ENCODE measurements around the gene DUSP6.

The DUSP6 gene

GRCh38 chr12:89353823-89354611 is 1.7 kb upstream of the DUSP6 start:
- peak overlapping the region; percentile 100 for H4K91ac ChIP-seq (ENCODE audit: low read length)
- H3K9me3 ChIP-seq (ENCODE audit: control insufficient read depth, low read length), result no peaks in the 10 kb centered on the region
- H3K79me1 ChIP-seq (replicated peaks; ENCODE audit: low read length, poor library complexity, severe bottlenecking), result peaks cover 4% of the 10 kb centered on the region
- peak overlapping the region; percentile 46 to 51 for H3K23ac ChIP-seq (ENCODE audit: low read length in 2 of 2)
- H3K4me3 ChIP-seq (ENCODE audit: insufficient read depth in 1 of 2, low read depth in 1 of 2, low read length in 2 of 2), result peak overlapping the region; percentile 72 to 98
- H3K18ac ChIP-seq (ENCODE audit: low read depth in 1 of 2, low read length in 2 of 2), result peak overlapping the region; percentile 98
- H2AK5ac ChIP-seq (ENCODE audit: low read length, severe bottlenecking), result peak overlapping the region; percentile 86
- H2BK120ac ChIP-seq (ENCODE audit: low read depth, low read length), result peak overlapping the region; percentile 98
- peak overlapping the region; percentile 100 for H3K9ac ChIP-seq (ENCODE audit: low read length)
- peak; percentile 76 for DNase-seq
- peak overlapping the region; percentile 99 for H2BK15ac ChIP-seq (ENCODE audit: low read depth, poor library complexity, severe bottlenecking)
- H2BK12ac ChIP-seq (ENCODE audit: low read length in 2 of 2), result peak overlapping the region; percentile 51 to 85
- peaks cover 0 to 41% of the 10 kb centered on the region in 2 experiments for H3K36me3 ChIP-seq (ENCODE audit: control insufficient read depth in 1 of 2, insufficient read depth in 2 of 2, low read depth in 1 of 2, low read length in 2 of 2)
- peak overlapping the region; percentile 91 for H3K27ac ChIP-seq (ENCODE audit: low read length, poor library complexity, severe bottlenecking)
- H3K4me2 ChIP-seq (ENCODE audit: low read length, poor library complexity, severe bottlenecking), result peak overlapping the region; percentile 77
- peak overlapping the region; percentile 42 for H2AFZ ChIP-seq (ENCODE audit: low read depth, low read length)
- peak overlapping the region; percentile 72 to 78 for H3K14ac ChIP-seq (ENCODE audit: low read length in 2 of 2)
- under 1% methylated on average over 69 of the region's 74 CpGs for WGBS
- no peaks in the 10 kb centered on the region for H3K27me3 ChIP-seq (ENCODE audit: control insufficient read depth in 1 of 2, insufficient read depth in 1 of 2, low read length in 2 of 2)
- H2BK5ac ChIP-seq (ENCODE audit: low read depth, low read length, poor library complexity, severe bottlenecking), result peak overlapping the region; percentile 99
- H3K4ac ChIP-seq (ENCODE audit: low read depth in 1 of 2, low read length in 2 of 2), result peak overlapping the region; percentile 76 to 100
- H3K4me1 ChIP-seq (ENCODE audit: control insufficient read depth, insufficient read depth, low read depth, low read length), result peaks cover 8% of the 10 kb centered on the region
- peak overlapping the region; percentile 98 for H4K8ac ChIP-seq (ENCODE audit: low read length)

- H3K4ac ChIP-seq (ENCODE audit: low read depth in 1 of 2, low read length in 2 of 2), result peak overlapping the region; percentile 94 to 100
- peak overlapping the region; percentile 100 for H3K9ac ChIP-seq (ENCODE audit: low read length)
- H2BK5ac ChIP-seq (ENCODE audit: low read depth, low read length, poor library complexity, severe bottlenecking), result peak overlapping the region; percentile 99
- DNase-seq, result peak; percentile 79
- H3K18ac ChIP-seq (ENCODE audit: low read depth in 1 of 2, low read length in 2 of 2), result peak overlapping the region; percentile 98
- H4K91ac ChIP-seq (ENCODE audit: low read length), result peak overlapping the region; percentile 100
- H3K4me1 ChIP-seq (ENCODE audit: control insufficient read depth, insufficient read depth, low read depth, low read length), result peaks cover 10% of the 10 kb centered on the region
- peak overlapping the region in 1 of 2 experiments; percentile 72 for H3K14ac ChIP-seq (ENCODE audit: low read length in 2 of 2)
- H3K27ac ChIP-seq (ENCODE audit: low read length, poor library complexity, severe bottlenecking), result peak overlapping the region; percentile 91
- H3K9me3 ChIP-seq (ENCODE audit: control insufficient read depth, low read length), result no peaks in the 10 kb centered on the region
- H2AK5ac ChIP-seq (ENCODE audit: low read length, severe bottlenecking), result peak overlapping the region; percentile 86
- H3K79me1 ChIP-seq (replicated peaks; ENCODE audit: low read length, poor library complexity, severe bottlenecking), result no peaks in the 10 kb centered on the region
- H4K8ac ChIP-seq (ENCODE audit: low read length), result peak overlapping the region; percentile 98
- H2BK120ac ChIP-seq (ENCODE audit: low read depth, low read length), result peak overlapping the region; percentile 98
- WGBS, result under 1% methylated on average over 32 of the region's 49 CpGs
- H2BK15ac ChIP-seq (ENCODE audit: low read depth, poor library complexity, severe bottlenecking), result peak overlapping the region; percentile 99
- H3K23ac ChIP-seq (ENCODE audit: low read length in 2 of 2), result peak overlapping the region; percentile 7 to 93
- H3K4me3 ChIP-seq (ENCODE audit: insufficient read depth in 1 of 2, low read depth in 1 of 2, low read length in 2 of 2), result peak overlapping the region; percentile 72 to 98
- peak overlapping the region; percentile 71 to 89 for H2BK12ac ChIP-seq (ENCODE audit: low read length in 2 of 2)
- peak overlapping the region; percentile 77 for H3K4me2 ChIP-seq (ENCODE audit: low read length, poor library complexity, severe bottlenecking)
- peak overlapping the region; percentile 65 for H2AFZ ChIP-seq (ENCODE audit: low read depth, low read length)
- H3K27me3 ChIP-seq (ENCODE audit: control insufficient read depth in 1 of 2, insufficient read depth in 1 of 2, low read length in 2 of 2), result no peaks in the 10 kb centered on the region
- peaks cover 0 to 42% of the 10 kb centered on the region in 2 experiments for H3K36me3 ChIP-seq (ENCODE audit: control insufficient read depth in 1 of 2, insufficient read depth in 2 of 2, low read depth in 1 of 2, low read length in 2 of 2)
Observed at GRCh38 chr12:89353188-89353822, 1.0 kb upstream of the DUSP6 start.

- WGBS, result 2% methylated on average over 10 of the region's 10 CpGs
- peak overlapping the region; percentile 89 to 95 for H3K4ac ChIP-seq (ENCODE audit: low read depth in 1 of 2, low read length in 2 of 2)
- no peak overlapping the region for H2AK5ac ChIP-seq (ENCODE audit: low read length, severe bottlenecking)
- peak overlapping the region; percentile 96 for H3K27ac ChIP-seq (ENCODE audit: low read length, poor library complexity, severe bottlenecking)
- H3K4me3 ChIP-seq (ENCODE audit: insufficient read depth in 1 of 2, low read depth in 1 of 2, low read length in 2 of 2), result peak overlapping the region; percentile 95 to 98
- H3K4me2 ChIP-seq (ENCODE audit: low read length, poor library complexity, severe bottlenecking), result peak overlapping the region; percentile 59
- no peak overlapping the region for H4K8ac ChIP-seq (ENCODE audit: low read length)
- H3K79me1 ChIP-seq (replicated peaks; ENCODE audit: low read length, poor library complexity, severe bottlenecking), result no peaks in the 10 kb centered on the region
- no peak overlapping the region for H3K23ac ChIP-seq (ENCODE audit: low read length in 2 of 2)
- H3K27me3 ChIP-seq (ENCODE audit: control insufficient read depth in 1 of 2, insufficient read depth in 1 of 2, low read length in 2 of 2), result no peaks in the 10 kb centered on the region
- peak overlapping the region; percentile 84 for H2BK120ac ChIP-seq (ENCODE audit: low read depth, low read length)
- peak overlapping the region in 1 of 2 experiments; percentile 90 for H2BK12ac ChIP-seq (ENCODE audit: low read length in 2 of 2)
- peak overlapping the region; percentile 100 for H3K9ac ChIP-seq (ENCODE audit: low read length)
- peak overlapping the region; percentile 96 for H4K91ac ChIP-seq (ENCODE audit: low read length)
- peaks cover 9% of the 10 kb centered on the region for H3K4me1 ChIP-seq (ENCODE audit: control insufficient read depth, insufficient read depth, low read depth, low read length)
- DNase-seq, result no peak
- peaks cover 0 to 45% of the 10 kb centered on the region in 2 experiments for H3K36me3 ChIP-seq (ENCODE audit: control insufficient read depth in 1 of 2, insufficient read depth in 2 of 2, low read depth in 1 of 2, low read length in 2 of 2)
- no peak overlapping the region for H3K14ac ChIP-seq (ENCODE audit: low read length in 2 of 2)
- peak overlapping the region; percentile 67 for H2BK5ac ChIP-seq (ENCODE audit: low read depth, low read length, poor library complexity, severe bottlenecking)
- peak overlapping the region; percentile 89 for H2BK15ac ChIP-seq (ENCODE audit: low read depth, poor library complexity, severe bottlenecking)
- H2AFZ ChIP-seq (ENCODE audit: low read depth, low read length), result no peak overlapping the region
- no peaks in the 10 kb centered on the region for H3K9me3 ChIP-seq (ENCODE audit: control insufficient read depth, low read length)
- H3K18ac ChIP-seq (ENCODE audit: low read depth in 1 of 2, low read length in 2 of 2), result peak overlapping the region; percentile 99
Observed at GRCh38 chr12:89352242-89352491, 134 bp downstream of the DUSP6 start.
